ENCODE results near the gene GOLGA1. TPM values are rescaled to one million over a fixed set of nuclear protein-coding genes. Genes with fewer than 3 reads are reported as not detected.
"Not testable (repeated sequence)": the region's sequence is repeated elsewhere in the genome, so short reads cannot be mapped to it uniquely, and the experiment has no call there.

The GOLGA1 gene
- polyA plus RNA-seq, 1 of the 3 experiments (the other 2 are of a cell fraction), result 10.0 TPM

DNA sequence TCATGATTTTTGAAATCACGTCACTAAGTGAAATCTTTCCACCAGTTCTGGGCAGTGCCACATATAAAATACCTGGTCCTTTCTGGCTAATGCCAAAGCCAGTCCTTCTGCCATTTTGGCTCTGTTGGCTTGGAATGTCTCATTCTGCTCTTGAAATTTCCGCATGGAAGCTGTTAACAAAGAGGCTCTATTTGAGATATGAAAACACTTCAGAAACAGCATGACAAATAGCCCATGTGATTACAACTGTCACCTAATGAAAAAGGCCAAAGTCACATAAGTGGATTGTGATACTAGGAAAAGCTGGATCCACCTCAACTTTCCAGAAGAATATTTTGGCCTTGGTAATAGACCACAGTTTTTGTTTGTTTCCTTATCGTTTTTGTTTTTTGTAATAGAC is 12.8 kb downstream of the GOLGA1 start (continued):
- TF ChIP-seq, protein P1, sequence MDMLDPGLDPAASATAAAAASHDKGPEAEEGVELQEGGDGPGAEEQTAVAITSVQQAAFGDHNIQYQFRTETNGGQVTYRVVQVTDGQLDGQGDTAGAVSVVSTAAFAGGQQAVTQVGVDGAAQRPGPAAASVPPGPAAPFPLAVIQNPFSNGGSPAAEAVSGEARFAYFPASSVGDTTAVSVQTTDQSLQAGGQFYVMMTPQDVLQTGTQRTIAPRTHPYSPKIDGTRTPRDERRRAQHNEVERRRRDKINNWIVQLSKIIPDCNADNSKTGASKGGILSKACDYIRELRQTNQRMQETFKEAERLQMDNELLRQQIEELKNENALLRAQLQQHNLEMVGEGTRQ (IDR thresholded peaks at IDR 0.05; ENCODE audit: borderline replicate concordance, low read depth, low read length), result no peak
- TF ChIP-seq TEAD4 (IDR thresholded peaks at IDR 0.05; ENCODE audit: borderline replicate concordance, insufficient read depth), result no peak

DNA sequence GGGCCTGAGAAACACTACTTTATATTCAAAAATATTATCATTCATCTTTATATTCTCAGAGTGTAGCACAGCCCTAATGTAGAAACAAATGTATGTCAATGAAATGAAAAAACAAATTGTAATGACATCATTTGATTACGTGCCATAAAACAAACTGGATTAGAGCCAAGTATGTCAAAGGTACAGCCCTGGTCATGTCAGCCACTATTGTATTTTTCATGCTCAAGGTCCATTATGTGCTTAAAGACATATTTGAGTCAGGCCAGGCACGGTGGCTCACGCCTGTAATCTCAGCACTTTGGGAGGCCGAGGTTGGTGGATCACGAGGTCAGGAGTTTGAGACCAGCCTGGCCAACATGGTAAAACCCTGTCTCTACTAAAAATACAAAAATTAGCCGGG is 20.5 kb downstream of the GOLGA1 start:
- H3K4me1 ChIP-seq (ENCODE audit: control insufficient read depth in 1 of 2, insufficient read depth in 2 of 2, low read depth in 1 of 2, low read length in 1 of 2); POLR2A ChIA-PET; DNase-seq; H3K27me3 ChIP-seq (ENCODE audit: insufficient read depth); H3K9me3 ChIP-seq; H3K9me2 ChIP-seq; H3K79me2 ChIP-seq (ENCODE audit: insufficient read depth); CTCF ChIA-PET; H4K20me1 ChIP-seq (ENCODE audit: insufficient read depth); H3K4me3 ChIP-seq (ENCODE audit: low read depth in 2 of 2, low read length in 1 of 2); H2AFZ ChIP-seq (ENCODE audit: low read depth); H3K9ac ChIP-seq; H3K27ac ChIP-seq (ENCODE audit: low read depth in 2 of 2, low read length in 1 of 2); H3F3A ChIP-seq (replicated peaks; ENCODE audit: insufficient read depth); H3K4me2 ChIP-seq: not testable (repeated sequence)
- H3K36me3 ChIP-seq (replicated peaks in 1 of 2; ENCODE audit: control insufficient read depth in 1 of 2, insufficient read depth in 2 of 2, low read length in 1 of 2), result peaks cover 19 to 44% of the 10 kb centered on the region in 2 experiments
- 91% methylated on average over 6 of the region's 6 CpGs for WGBS (ENCODE audit: low lambda C conversion rate)

DNA sequence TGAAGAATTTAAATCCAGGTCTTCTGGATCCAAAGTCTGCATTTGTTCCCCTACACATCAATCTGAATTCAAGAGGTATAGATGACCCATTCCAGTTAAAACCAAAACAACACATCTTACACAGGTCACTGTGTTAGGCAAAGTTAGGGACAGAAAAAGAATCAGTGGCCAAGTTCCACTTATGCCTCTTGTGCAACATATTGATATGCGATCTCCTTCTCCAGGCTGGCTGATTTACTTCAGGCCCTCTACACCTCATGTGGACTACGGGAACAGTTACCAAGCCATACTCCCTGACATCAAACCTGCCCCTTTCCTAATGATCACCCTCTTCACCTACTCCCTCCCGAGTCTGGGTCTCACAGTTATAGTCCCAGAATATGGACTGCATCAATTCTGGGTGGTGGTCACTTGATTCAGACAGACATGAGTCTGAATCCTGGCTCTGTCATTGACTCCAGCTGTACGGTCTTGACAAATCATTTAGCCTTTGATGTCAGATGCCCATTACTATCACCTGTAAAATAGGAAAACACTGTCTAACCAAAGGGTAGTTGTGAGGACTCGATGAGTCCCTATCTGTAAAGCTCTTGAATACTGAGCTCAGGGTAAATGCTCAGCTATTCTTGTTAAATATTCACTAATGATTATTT is 26.0 kb downstream of the GOLGA1 start:
- Histone ChIP-seq H3F3A (replicated peaks; ENCODE audit: insufficient read depth) (no peaks in the 10 kb centered on the region), H2AFZ (ENCODE audit: low read depth) (no peak overlapping the region), H3K9me3 (no peaks in the 10 kb centered on the region), H3K9ac (no peak overlapping the region), H3K9me2 (no peaks in the 10 kb centered on the region), H3K4me2 (no peak overlapping the region), H3K36me3 (replicated peaks in 1 of 2; ENCODE audit: control insufficient read depth in 1 of 2, insufficient read depth in 2 of 2, low read length in 1 of 2) (peaks cover 23 to 39% of the 10 kb centered on the region in 2 experiments), H3K79me2 (ENCODE audit: insufficient read depth) (no peaks in the 10 kb centered on the region), H3K27ac (ENCODE audit: low read depth in 2 of 2, low read length in 1 of 2) (no peak overlapping the region), H3K27me3 (ENCODE audit: insufficient read depth) (no peaks in the 10 kb centered on the region), H3K4me1 (ENCODE audit: control insufficient read depth in 1 of 2, insufficient read depth in 2 of 2, low read depth in 1 of 2, low read length in 1 of 2) (no peaks in the 10 kb centered on the region), H4K20me1 (ENCODE audit: insufficient read depth) (no peaks in the 10 kb centered on the region), H3K4me3 (ENCODE audit: low read depth in 2 of 2, low read length in 1 of 2) (no peak overlapping the region)
- DNase-seq, result no peak
- TF ChIP-seq GATA2 (CRISPR knock-in tag; IDR thresholded peaks at IDR 0.05), result no peak
- TF ChIP-seq, protein P1 (IDR thresholded peaks at IDR 0.05; ENCODE audit: borderline replicate concordance, low read depth, low read length), result no peak
- no peak for TF ChIP-seq RCOR1 (IDR thresholded peaks at IDR 0.05; ENCODE audit: low read length)
- TF ChIP-seq, protein P2, sequence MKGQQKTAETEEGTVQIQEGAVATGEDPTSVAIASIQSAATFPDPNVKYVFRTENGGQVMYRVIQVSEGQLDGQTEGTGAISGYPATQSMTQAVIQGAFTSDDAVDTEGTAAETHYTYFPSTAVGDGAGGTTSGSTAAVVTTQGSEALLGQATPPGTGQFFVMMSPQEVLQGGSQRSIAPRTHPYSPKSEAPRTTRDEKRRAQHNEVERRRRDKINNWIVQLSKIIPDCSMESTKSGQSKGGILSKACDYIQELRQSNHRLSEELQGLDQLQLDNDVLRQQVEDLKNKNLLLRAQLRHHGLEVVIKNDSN (IDR thresholded peaks at IDR 0.05; ENCODE audit: borderline replicate concordance, low read depth), result no peak
- TF ChIP-seq, protein P3, sequence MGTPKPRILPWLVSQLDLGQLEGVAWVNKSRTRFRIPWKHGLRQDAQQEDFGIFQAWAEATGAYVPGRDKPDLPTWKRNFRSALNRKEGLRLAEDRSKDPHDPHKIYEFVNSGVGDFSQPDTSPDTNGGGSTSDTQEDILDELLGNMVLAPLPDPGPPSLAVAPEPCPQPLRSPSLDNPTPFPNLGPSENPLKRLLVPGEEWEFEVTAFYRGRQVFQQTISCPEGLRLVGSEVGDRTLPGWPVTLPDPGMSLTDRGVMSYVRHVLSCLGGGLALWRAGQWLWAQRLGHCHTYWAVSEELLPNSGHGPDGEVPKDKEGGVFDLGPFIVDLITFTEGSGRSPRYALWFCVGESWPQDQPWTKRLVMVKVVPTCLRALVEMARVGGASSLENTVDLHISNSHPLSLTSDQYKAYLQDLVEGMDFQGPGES (IDR thresholded peaks at IDR 0.05; ENCODE audit: low read depth, low read length), result no peak
- no peak for TF ChIP-seq TAF1 (IDR thresholded peaks at IDR 0.05; ENCODE audit: borderline replicate concordance, low read depth, low read length)
- no peak for TF ChIP-seq EP300 (IDR thresholded peaks at IDR 0.05; ENCODE audit: borderline replicate concordance in 1 of 2, low read depth in 1 of 2, low read length in 1 of 2)
- TF ChIP-seq NRF1 (IDR thresholded peaks at IDR 0.05; ENCODE audit: low read depth, low read length), result no peak
- TF ChIP-seq, protein P4, sequence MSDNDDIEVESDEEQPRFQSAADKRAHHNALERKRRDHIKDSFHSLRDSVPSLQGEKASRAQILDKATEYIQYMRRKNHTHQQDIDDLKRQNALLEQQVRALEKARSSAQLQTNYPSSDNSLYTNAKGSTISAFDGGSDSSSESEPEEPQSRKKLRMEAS (IDR thresholded peaks at IDR 0.05; ENCODE audit: low read depth), result no peak
- TF ChIP-seq, protein P5, sequence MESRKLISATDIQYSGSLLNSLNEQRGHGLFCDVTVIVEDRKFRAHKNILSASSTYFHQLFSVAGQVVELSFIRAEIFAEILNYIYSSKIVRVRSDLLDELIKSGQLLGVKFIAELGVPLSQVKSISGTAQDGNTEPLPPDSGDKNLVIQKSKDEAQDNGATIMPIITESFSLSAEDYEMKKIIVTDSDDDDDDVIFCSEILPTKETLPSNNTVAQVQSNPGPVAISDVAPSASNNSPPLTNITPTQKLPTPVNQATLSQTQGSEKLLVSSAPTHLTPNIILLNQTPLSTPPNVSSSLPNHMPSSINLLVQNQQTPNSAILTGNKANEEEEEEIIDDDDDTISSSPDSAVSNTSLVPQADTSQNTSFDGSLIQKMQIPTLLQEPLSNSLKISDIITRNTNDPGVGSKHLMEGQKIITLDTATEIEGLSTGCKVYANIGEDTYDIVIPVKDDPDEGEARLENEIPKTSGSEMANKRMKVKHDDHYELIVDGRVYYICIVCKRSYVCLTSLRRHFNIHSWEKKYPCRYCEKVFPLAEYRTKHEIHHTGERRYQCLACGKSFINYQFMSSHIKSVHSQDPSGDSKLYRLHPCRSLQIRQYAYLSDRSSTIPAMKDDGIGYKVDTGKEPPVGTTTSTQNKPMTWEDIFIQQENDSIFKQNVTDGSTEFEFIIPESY (IDR thresholded peaks at IDR 0.05; ENCODE audit: borderline replicate concordance, low read depth), result no peak
- no peak for TF ChIP-seq TCF12 (IDR thresholded peaks at IDR 0.05)
- TF ChIP-seq SMC3 (IDR thresholded peaks at IDR 0.05; ENCODE audit: low read depth, low read length), result no peak
- WGBS (ENCODE audit: low lambda C conversion rate), result 94% methylated on average over 4 of the region's 5 CpGs
- ChIA-PET POLR2A (no interaction called here), CTCF (no interaction called here)
